Astrocyte of the spinal cord (primary cell): ENCODE data around the gene TSPAN19.
"Not testable (repeated sequence)": the region's sequence is repeated elsewhere in the genome, so short reads cannot be mapped to it uniquely, and the experiment has no call there.

ENCODE experiments used
- DNase-seq: peaks from one replicate; pipeline ENCODE4 v3.0.0; 2011; ENCODE audit warnings: low read depth, low spot score
- H3K4me3 ChIP-seq: 2 replicates; pipeline ENCODE4 v1.5.1; 2011; ENCODE audit warnings: low read depth, mild to moderate bottlenecking, low read length, moderate library complexity
- CTCF ChIP-seq: IDR thresholded peaks from 2 replicates; pipeline ENCODE4 v1.5.1; 2012; ENCODE audit warnings: low read depth, mild to moderate bottlenecking, low read length, inconsistent platforms
- in situ Hi-C: cut with HindIII; loops from 2 replicates; pipeline ENCODE4 v1.10.0; 2017; ENCODE audit warnings: low sequenced_read_pairs

TSPAN19 gene

GRCh38 chr12:85018098-85018497, 18.0 kb downstream of the TSPAN19 start:
- no peak for TF ChIP-seq CTCF
- H3K4me3 ChIP-seq, result no peak overlapping the region
- in situ Hi-C loops, result no loop called here
- no peak for DNase-seq

DNA sequence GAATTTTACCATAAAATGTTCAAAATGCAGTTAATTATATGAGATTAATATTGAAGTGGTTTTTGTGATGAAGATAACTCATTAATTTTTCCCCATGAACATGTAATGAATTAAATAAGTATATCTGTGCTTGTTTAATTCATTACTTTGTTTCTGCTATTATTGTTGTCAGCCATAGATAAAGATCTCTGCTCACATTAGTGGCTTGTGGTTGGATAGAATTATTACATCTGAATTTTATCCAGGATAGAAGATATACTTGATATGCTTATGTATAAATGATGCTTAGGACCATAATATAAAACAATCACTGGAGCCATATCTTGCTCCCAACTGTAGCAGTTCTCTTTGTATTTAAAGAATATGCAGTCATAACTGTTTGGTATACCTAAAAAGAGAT, 18.5 kb downstream of the TSPAN19 start:
- TF ChIP-seq CTCF, result no peak
- no peak overlapping the region for H3K4me3 ChIP-seq
- DNase-seq, result no peak
- in situ Hi-C loops, result no loop called here

GRCh38 chr12:85017133-85017532, 18.9 kb downstream of the TSPAN19 start:
- no peak for DNase-seq
- TF ChIP-seq CTCF, result no peak
- in situ Hi-C loops, result no loop called here
- H3K4me3 ChIP-seq, result no peak overlapping the region

DNA sequence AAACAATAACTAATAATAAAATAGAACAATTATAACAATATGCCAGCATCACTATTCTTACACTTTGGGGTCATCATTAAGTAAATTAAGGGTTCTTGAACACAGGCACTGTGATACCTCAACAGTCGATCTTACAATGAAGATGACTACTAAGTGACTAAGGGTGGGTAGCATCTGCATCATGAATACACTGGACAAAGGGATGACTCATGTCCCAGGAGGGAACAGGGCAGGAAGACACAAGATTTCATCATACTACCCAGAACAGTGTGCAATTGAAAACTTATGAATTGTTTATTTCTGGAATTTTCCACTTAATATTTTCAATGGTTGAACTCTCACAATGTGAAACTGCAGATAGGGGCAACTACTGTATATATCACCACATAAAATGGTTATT, 19.7 kb downstream of the TSPAN19 start:
- in situ Hi-C loops, result no loop called here
- H3K4me3 ChIP-seq, result no peak overlapping the region
- peak; percentile 93 for DNase-seq
- TF ChIP-seq CTCF, result no peak

DNA sequence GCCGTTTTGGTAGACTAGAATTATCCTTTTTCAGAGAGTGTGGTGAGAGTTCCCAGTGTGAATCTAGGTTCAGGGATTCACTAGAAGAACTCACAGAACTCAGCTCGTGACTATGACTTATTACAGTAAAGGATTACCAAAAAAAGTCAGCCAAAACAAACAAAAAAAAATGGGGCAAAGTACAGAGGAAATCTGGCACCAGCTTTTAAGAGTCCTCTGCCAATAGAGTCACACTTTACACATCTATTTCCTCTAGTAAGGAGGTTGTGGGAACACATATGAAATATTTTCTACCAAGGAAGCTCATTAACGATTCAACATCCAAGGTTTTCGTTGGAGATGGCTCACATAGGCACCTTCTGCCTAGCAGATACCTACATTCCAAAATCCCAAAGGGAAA, 28.2 kb downstream of the TSPAN19 start:
- in situ Hi-C loops, result no loop called here

GRCh38 chr12:85006206-85006605, 29.9 kb downstream of the TSPAN19 start:
- in situ Hi-C loops, result no loop called here
- no peak overlapping the region for H3K4me3 ChIP-seq
- no peak for TF ChIP-seq CTCF

More for the DNA sequence above, 28.2 kb downstream of the TSPAN19 start:
- DNase-seq, result peak; percentile 14
- TF ChIP-seq CTCF, result no peak
- no peak overlapping the region for H3K4me3 ChIP-seq

GRCh38 chr12:85005615-85006014, 30.5 kb downstream of the TSPAN19 start:
- no peak overlapping the region for H3K4me3 ChIP-seq
- no peak for TF ChIP-seq CTCF
- in situ Hi-C loops, result no loop called here
- DNase-seq, result no peak

More at GRCh38 chr12:85006206-85006605, 29.9 kb downstream of the TSPAN19 start:
- no peak for DNase-seq

- in situ Hi-C loops, DNase-seq, H3K4me3 ChIP-seq: not testable (repeated sequence)
Measured at GRCh38 chr12:85005047-85005446, 31.0 kb downstream of the TSPAN19 start.
